Effector CD8-positive, alpha-beta T cell (primary cell): ENCODE measurements around the gene GTF2B.
"Not testable (repeated sequence)": the region's sequence is repeated elsewhere in the genome, so short reads cannot be mapped to it uniquely, and the experiment has no call there.

Experiments
- DNase-seq: peaks from one replicate; lab custom pipeline; 2025; lab: John Stamatoyannopoulos, UW

GTF2B gene

DNA sequence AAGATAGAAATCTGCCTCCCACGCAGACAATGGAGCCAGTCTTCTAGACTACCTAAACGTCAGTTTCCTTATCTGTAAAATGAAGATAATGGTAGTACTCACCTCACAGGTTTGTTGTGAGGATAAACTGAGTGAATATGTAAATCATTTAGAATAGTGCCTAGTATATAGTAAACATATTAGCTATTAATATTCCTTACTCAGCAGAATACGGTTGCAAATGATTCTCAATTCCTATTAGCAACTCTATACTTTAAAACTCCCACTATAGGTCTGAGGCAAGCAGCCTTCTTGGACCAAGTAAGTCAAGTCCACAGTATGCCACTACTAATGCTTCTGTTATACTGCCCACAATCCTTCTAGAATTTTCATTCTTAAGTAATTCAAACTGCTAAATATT, 5.4 kb downstream of the GTF2B start:
- DNase-seq, result no peak

DNA sequence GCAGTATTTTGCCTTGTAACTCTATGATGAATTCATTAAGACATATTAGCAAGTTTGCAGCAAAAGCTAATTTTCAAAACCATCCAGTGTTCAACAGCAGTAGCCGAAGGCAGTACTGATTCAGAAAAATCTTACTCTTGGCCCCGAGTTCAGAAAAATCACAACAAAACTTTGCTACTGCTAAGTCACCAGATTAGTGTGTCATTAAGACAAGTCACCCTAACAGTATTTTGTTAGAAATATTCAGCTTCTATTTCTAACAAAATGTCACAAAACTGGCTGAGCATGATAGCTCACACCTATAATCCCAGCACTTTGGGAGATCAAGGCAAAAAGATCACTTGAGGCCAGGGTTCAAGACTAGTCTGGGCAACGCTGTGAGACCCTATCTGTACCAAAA, 8.2 kb downstream of the GTF2B start:
- no peak for DNase-seq

DNA sequence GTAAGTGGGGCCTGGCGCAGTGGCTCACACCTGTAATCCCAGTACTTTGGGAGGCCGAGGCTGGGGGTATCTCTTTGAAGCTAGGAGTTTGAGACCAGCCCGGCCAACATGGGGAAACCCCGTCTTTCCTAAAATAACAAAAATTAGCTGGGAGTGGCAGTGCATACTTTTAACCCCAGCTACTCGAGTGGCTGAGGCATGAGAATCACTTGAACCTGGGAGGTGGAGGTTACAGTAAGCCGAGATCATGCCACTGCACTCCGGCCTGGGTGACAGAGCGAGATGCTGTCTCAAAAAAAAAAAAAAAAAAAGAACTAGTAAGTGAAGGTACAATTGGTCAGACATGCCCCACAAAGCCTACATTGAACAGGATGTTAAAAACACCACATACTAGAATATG, 10.7 kb downstream of the GTF2B start:
- DNase-seq, result not testable (repeated sequence)

DNA sequence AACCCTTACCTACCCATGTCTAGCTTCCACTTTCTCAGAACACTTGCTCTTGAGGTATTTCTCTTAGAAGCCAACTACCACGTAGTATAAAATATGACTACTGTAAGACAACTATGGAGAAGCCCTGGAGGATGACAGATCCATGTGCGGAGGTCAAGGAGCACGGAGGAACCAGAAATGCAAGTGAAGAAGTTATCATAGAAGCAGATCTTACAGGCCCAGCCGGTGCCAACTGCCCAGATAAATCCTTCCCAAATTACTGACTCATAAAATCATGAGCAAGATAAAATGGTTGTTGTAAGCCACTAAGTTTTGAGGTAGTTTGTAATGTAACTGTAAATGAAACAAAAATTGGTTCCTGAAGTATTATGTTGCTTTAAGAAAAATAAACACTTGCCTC, 12.6 kb downstream of the GTF2B start:
- DNase-seq, result no peak

DNA sequence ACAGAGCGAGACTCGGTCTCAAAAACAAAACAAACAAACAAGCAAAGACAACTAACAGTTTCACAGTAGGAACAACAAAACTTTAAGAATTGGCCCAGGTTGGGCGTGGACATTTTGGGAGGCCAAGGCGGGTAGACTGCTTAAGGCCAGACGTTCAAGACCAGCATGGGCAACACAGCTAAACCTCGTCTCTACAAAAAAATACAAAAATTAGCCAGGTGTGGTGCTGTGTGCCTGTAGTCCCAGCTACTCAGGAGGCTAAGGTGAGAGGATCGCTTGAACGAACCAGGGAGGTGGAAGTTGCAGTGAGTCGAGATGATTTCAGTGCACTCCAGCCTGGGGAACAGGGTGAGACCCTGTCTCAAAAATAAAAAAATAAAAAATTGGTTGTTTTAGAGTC, 13.5 kb downstream of the GTF2B start:
- no peak for DNase-seq

DNA sequence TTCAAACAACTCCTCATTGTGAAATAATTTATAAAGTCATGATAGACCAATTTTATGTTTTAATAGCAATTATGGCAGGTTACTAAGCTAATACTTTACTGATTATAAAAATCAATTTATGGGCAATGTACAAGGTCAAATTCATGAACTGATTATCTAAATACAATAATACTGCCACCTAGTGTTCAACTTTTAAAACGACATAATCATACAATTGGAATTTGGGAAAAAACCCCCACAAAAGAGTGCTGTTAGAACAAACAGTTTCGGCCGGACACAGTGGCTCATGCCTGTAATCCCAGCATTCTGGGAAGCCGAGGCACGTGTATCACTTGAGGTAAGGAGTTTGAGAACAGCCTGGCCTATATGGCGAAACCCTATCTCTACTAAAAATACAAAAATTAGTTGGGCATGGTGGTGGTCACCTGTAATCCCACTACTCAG, 14.0 kb downstream of the GTF2B start:
- DNase-seq, result no peak

DNA sequence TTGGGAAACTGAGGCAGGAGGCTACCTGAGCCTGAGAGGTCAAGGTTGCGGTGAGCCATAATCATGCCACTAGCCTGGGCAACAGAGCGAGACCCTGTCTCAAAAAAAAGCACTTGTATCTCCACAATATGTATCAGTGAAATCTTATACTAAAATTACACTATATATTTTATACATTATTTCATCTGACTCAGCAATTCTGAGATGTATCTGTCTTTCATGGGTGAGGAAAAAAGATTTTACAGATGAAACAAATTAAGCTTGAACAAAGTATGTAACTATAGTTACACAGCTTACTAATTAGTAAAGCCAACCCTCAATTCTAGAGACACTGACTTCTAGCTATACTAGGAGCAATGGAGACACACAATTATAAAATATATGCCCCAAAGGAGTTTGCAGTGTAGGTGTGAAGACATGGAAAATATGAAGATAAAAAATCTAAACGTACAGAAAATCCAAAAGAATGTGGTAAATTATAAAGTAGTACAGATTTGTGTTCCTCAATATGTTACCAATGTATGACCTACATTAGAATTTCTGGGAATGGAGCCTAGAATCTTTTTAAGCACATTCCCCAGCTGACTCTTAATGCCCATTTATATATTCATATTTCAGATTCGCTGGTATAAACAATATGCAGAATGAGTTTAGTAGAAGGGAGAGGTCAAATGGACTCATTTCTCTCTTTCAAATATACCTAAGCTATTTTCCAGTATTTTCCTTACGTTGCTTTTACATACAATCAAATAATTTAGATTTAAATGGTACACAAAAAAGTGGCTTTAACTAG, 14.6 kb downstream of the GTF2B start:
- DNase-seq, result no peak

DNA sequence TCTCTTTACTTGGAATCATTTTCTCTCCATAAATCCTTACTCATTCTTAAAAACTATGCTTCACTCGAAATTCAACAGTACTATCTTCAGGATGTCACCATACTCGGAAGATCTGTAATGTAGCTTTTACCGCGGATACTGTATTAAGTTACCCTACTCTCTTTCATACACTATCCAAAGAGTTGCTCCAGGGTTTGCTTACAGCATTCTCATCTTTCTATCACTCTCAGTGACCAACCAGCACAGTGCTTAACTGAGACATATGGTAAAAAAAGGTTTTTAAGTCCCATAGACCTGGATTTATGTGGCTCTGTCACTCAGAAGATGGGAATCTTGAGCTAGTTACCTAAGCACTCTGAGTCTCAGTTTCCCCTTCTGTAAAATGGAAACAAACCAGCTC, 15.8 kb downstream of the GTF2B start:
- no peak for DNase-seq

DNA sequence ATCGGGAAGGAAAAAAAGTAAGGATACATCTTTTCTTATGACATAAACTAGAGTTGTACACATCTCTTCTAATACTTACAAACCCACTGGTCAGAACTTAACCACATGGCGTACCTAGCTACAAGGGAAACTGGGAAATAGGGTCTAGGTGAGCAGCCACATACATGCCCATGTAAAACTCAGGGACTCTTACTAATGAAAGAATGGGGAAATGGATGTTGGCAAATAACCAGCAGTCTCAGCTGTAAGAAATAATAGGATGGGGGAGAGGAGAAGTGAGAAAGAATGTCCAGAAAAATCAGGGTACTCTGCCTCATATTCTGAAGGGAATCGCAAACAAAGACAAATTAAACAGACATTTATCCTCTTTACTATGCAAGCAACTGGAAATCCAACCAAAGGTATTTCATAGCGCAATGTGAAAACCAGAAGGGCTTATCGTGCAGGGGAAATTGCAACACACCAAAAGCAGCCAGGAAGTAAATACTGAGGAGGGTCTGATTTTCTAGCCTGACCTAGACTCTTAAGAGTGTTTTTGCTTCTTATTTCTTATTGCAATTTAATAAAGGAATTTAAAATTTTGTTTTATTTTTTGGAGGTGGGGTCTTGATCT, 17.5 kb downstream of the GTF2B start:
- DNase-seq, result no peak

DNA sequence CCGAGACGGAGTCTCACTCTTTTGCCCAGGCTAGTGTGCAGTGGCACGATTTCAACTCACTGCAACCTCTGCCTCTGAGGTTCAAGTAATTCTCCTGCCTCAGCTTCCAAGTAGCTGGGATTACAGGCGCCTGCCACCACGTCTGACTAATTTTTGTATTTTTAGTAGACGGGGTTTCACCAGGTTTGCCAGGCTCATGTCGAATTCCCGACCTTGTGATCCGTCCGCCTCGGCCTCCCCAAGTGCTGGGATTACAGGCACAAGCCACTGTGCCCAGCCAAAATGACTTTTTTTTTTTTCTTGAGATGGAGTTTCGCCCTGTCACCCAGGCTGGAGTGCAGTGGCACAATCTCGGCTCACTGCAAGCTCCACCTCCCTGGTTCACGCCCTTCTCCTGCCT, 21.7 kb downstream of the GTF2B start:
- DNase-seq, result not testable (repeated sequence)

DNA sequence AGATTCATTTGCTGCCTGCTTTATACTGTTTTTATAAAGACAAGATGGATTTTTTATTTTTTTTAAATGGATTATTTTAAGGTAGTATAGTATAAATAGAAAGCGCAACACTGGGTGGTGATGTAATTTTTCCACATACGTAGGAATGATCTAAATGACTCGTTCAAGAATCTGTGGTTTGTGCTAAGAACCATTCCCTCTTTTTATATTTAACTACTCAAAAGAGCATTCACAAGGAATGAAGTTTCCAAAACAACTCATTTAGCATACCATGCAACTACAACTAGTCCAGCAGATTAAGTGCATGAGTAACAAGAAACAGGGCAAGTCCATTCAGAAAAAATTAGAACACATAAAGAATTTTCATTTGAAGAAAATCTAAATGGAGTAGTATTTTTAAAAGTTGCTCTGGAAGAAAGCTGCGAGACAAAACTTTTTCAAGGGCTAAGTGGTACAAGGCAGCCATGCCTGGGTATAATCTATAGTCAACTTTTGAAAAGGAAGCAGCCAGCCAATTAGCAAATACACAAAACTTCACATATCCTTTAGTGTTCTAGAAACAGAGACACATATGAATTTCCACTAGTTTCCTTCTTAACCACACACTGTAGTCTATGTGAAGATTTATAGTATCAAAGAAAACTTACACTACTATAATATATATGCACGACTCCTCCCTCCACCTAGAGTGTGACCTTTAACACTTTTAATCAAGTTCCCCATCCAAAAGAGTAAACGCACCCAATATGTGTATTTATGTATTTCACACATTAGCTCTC, 23.4 kb downstream of the GTF2B start:
- DNase-seq, result no peak

DNA sequence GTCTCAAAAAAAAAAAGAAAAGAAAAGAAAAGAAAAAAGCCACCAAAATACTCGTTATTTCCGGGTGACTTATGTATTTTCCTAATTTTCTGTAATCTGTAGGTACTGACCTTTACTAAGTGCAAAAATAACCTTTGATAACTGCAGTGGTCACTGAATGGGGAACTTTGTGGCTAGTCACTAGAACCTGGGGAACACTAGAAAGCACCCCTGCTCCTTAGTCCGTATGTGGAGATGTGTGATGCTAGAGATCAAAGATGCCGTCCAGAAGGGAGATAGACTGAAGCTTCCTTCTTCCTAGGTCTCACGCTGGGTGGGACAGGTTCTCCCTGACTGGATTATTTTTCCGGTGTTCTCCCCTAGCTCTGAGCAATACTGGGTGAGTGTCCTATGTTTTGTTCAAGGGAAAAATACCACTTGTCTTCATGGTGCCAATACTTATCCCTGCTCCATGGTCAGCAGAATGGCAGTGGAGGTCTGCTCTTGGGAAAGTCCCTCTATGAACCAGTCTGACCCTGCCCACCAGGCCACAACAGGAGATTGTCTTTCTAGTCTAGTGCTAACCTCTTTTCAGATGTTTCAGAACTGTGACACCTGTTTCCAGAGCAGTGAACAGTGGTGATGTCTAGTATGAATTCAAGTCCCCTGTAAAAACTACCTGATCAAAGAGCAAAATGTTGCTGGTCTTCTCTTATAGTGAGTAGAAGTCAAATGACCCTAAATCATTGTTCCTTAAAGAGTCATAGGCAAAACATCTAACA, 39.9 kb downstream of the GTF2B start:
- DNase-seq, result no peak

DNA sequence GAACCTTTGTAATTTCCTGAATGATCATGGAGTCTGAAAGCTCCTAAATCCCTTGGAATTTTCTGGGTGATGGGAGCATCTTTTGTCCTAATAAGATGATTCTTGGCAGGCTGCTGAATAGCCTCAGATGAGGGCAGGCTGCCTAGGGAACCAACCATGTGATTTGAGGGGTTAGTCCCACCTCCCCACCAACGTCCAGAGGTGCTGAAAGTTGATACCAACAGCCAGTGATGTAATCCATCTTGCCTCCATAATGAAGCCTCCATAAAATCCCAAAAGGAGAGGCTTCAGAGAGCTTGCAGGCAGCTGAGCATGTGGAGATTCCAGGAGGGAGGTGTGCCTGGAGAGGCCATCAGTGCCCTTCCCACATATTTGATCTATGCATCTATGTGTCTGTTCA, 43.7 kb downstream of the GTF2B start:
- DNase-seq, result no peak

DNA sequence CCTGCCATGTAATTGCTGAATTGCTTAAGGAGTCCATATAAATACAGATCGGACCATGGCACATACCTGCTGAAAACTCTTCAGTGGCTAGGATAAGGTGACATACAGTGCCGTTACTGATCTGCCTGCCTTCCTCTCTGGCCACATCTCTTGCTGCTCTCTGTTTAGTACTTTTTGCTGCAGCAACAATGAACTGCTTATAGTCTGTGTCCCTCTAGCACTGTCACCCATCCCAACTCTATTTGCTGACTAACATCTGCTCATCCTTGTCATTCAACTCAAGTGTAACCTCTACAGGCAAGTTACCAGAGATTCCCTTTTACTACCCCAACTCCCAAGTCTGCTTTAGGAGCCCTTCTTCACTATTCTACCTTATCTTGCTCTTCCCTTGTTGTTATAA, 65.6 kb downstream of the GTF2B start:
- DNase-seq, result no peak

DNA sequence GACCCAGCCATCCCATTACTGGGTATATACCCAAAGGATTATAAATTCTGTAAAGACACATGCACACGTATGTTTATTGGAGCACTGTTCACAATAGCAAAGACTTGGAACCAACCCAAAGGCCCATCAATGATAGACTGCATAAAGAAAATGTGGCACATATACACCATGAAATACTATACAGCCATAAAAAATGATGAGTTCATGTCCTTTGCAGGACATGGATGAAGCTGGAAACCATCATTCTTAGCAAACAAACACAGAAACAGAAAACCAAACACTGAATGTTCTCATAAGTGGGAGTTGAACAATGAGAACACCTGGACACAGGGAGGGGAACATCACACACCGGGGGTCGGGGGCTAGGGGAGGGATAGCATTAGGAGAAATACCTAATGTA, 71.7 kb downstream of the GTF2B start:
- DNase-seq, result not testable (repeated sequence)

DNA sequence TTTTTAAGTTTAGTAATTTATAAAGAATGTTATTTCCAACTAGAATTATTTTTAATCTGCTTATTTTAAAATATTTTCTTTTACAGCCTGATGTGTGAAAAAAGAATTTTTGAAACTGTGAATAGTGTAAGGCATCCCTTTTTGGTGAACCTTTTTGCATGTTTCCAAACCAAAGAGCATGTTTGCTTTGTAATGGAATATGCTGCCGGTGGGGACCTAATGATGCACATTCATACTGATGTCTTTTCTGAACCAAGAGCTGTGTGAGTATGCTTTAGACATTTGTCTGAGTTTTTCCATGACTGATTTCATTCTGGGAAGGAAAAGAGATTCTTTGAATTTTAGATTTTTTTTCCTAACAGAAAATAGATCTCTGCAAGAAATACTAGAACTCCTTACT, 77.9 kb downstream of the GTF2B start:
- DNase-seq, result no peak

DNA sequence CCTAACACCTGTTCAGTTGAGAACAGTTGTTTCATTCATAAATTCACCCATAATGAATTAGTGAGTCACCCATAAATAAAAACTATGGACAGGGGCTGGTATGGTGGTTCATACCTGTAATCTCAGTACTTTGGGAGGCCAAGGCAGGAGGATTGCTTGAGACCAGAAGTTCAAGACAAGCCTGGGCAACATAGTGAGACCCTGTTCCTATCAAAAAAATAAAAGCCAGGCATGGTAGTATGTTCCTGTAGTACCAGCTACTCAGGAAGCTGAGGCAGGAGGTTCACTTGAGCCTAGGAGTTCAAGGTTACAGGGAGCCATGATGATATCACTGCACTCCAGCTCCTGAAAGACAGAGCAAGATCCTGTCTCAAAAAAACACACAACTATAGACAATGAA, 79.0 kb downstream of the GTF2B start:
- no peak for DNase-seq

DNA sequence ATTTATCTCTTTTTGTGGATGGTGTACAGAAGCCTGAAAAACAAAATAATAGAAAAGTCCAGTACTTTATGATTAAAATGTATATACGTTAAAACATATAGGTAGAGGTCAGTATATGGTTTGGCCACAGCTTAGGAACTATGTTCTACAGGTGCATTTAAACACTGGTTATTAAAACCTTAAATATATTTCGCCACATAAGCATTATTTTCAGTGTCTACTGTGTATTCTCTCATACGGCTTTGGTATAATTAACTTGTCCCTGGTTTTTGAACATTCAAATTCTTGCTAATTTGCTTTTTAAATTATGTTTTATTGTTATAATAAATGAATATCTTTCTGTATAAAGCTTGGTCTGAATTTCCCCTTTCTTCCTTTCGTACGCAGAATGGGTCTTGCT, 87.9 kb downstream of the GTF2B start:
- no peak for DNase-seq

DNA sequence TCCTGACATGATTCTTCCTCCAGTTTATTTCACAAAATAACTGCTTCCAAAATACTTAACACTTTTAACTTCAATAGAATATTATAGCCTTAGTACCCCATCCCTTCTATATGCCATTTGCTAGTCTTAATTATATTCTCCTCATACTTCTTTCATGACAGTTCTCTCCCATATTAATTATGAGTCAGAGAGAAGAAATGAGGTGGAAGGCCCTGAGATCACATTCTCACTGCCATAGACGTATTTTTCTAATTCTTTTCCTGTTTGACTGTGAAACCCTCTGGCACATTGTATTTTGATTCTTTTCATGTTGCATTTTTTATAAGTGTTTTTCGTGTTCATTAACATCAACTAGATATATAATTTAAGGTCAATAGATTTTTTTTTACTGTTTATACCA, 88.4 kb downstream of the GTF2B start:
- no peak for DNase-seq
